ENCODE data around the gene H2AZ2. TPM values are rescaled to one million over a fixed set of nuclear protein-coding genes. Genes with fewer than 3 reads are reported as not detected.

Gene H2AZ2
- total RNA-seq, 4 donors from 2014 or later, result 99.6 to 418 (median 115) TPM

DNA sequence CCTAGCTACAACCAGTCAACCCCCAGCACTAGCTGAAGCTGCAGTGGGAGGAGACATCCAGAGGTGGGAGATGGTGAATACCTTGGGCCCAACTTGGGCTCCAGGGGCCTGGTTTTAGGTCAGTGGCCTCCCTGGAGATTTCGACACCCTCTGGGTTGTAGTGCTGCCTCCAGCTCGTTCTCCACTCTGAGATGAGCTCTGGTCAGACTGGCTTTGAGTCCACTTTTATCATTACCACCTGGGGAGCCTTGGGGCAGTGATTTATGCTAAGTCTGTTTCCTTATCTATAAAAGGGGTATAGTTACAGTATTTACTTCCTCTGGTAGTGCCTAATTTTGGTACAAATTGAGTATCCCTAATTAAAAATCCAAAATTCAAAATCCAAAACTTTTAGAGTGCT is 28.6 kb downstream of the H2AZ2 start:
- Histone ChIP-seq H3K36me3 (no peaks in the 10 kb centered on the region), H3K9me3 (no peaks in the 10 kb centered on the region), H3K27ac (no peak overlapping the region), H3K27me3 (no peaks in the 10 kb centered on the region), H3K4me3 (no peak overlapping the region), H3K4me1 (no peaks in the 10 kb centered on the region)
- in situ Hi-C loops (cut with MboI; ENCODE audit: low pct_ligation_motif_present in 1 of 4, low pct_unique_long_range_greater_than_20kb in 1 of 4, low sequenced_read_pairs in 3 of 4) (no loop called here), intact Hi-C loops (cut with DNase I; ENCODE audit: low total_unique reads) (no loop called here)
- no peak for DNase-seq
- no peak for TF ChIP-seq EP300 (IDR thresholded peaks at IDR 0.05; ENCODE audit: low read depth)
- TF ChIP-seq POLR2AphosphoS5 (IDR thresholded peaks at IDR 0.05), result no peak
- TF ChIP-seq CTCF (IDR thresholded peaks at IDR 0.05), result no peak
- no peak for TF ChIP-seq POLR2A (IDR thresholded peaks at IDR 0.05)
- 33 to 66% methylated on average over 1 to 2 of the region's 2 CpGs for WGBS, 2 donors (ENCODE audit: low coverage in 1 of 2)

GRCh38 chr7:44814919-44815318 is 33.0 kb downstream of the H2AZ2 start:
- TF ChIP-seq POLR2AphosphoS5 (IDR thresholded peaks at IDR 0.05) (no peak), EP300 (IDR thresholded peaks at IDR 0.05; ENCODE audit: low read depth) (no peak), CTCF (IDR thresholded peaks at IDR 0.05) (no peak), POLR2A (IDR thresholded peaks at IDR 0.05) (no peak)
- Histone ChIP-seq H3K4me3 (no peak overlapping the region), H3K4me1 (peaks cover 0 to 4% (median 0%) of the 10 kb centered on the region in 4 donors), H3K27ac (no peak overlapping the region), H3K27me3 (no peaks in the 10 kb centered on the region), H3K9me3 (no peaks in the 10 kb centered on the region), H3K36me3 (no peaks in the 10 kb centered on the region)
- intact Hi-C loops (cut with DNase I; ENCODE audit: low total_unique reads) (no loop called here), in situ Hi-C loops (cut with MboI; ENCODE audit: low pct_ligation_motif_present in 1 of 4, low pct_unique_long_range_greater_than_20kb in 1 of 4, low sequenced_read_pairs in 3 of 4) (no loop called here)
- DNase-seq, result no peak
- 88% methylated on average over 2 of the region's 2 CpGs; no CpG with 5 or more reads in 1 of the 2 donors for WGBS, 2 donors (ENCODE audit: low coverage in 1 of 2)

DNA sequence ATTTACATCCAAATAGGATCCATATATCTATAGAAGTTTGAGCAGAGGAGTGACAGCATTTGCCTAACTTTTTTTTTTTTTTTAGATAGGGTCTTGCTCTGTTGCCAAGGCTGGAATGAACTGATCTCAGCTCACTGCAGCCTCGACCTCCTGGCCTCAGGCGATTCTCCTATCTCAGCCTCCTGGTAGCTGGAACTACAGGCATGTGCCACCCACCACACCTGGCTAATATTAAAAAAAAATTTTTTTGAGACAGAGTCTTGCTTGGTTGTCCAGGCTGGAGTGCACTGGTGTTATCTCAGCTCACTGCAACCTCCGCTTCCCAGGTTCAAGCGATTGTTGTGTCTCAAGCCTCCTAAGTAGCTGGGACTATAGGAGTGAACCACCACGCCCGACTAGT is 36.3 kb downstream of the H2AZ2 start:
- intact Hi-C loops (cut with DNase I; ENCODE audit: low total_unique reads) (no loop called here), in situ Hi-C loops (cut with MboI; ENCODE audit: low pct_ligation_motif_present in 1 of 4, low pct_unique_long_range_greater_than_20kb in 1 of 4, low sequenced_read_pairs in 3 of 4) (no loop called here)
- TF ChIP-seq CTCF (IDR thresholded peaks at IDR 0.05), result no peak
- no peak for TF ChIP-seq EP300 (IDR thresholded peaks at IDR 0.05; ENCODE audit: low read depth)
- TF ChIP-seq POLR2A (IDR thresholded peaks at IDR 0.05), result no peak
- no peak for TF ChIP-seq POLR2AphosphoS5 (IDR thresholded peaks at IDR 0.05)
- no peaks in the 10 kb centered on the region for H3K27me3 ChIP-seq
- WGBS, 2 donors (ENCODE audit: low coverage in 1 of 2), result 79 to 93% methylated on average over 2 to 6 of the region's 6 CpGs
- no peaks in the 10 kb centered on the region for H3K36me3 ChIP-seq
- no peak overlapping the region for H3K27ac ChIP-seq
- H3K9me3 ChIP-seq, result no peaks in the 10 kb centered on the region
- H3K4me1 ChIP-seq, result peaks cover 0 to 4% (median 0%) of the 10 kb centered on the region in 4 donors
- no peak overlapping the region for H3K4me3 ChIP-seq
- DNase-seq, result no peak

DNA sequence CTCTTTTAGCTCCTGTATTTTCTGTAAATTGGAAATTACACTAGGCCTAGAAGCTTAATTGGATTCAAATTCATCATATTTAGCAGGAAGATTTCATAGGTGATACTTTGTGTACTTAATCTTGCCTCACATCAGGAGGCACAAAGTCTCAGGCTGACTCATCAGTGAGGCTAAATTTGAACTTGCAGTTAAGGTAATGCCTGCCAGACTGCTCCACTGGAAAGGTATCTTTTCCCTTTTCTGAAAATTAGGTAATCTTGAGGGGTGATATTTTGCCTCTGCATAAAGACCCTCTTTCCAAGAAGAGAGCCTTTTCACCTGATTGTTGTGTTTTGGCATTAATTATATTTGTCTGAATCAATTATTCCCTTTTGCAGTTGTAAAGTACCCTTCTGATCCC is 36.8 kb downstream of the H2AZ2 start:
- no peak overlapping the region for H3K4me3 ChIP-seq
- TF ChIP-seq POLR2A (IDR thresholded peaks at IDR 0.05), result no peak
- no peak for TF ChIP-seq CTCF (IDR thresholded peaks at IDR 0.05)
- no peak for TF ChIP-seq EP300 (IDR thresholded peaks at IDR 0.05; ENCODE audit: low read depth)
- TF ChIP-seq POLR2AphosphoS5 (IDR thresholded peaks at IDR 0.05), result no peak
- no peak overlapping the region for H3K27ac ChIP-seq
- intact Hi-C loops (cut with DNase I; ENCODE audit: low total_unique reads), result no loop called here
- in situ Hi-C loops (cut with MboI; ENCODE audit: low pct_ligation_motif_present in 1 of 4, low pct_unique_long_range_greater_than_20kb in 1 of 4, low sequenced_read_pairs in 3 of 4), result no loop called here
- DNase-seq, result no peak
- no peaks in the 10 kb centered on the region for H3K9me3 ChIP-seq
- no peaks in the 10 kb centered on the region for H3K36me3 ChIP-seq
- no peaks in the 10 kb centered on the region for H3K27me3 ChIP-seq
- H3K4me1 ChIP-seq, result peaks cover 0 to 4% (median 0%) of the 10 kb centered on the region in 4 donors
